HepG2 (cell line): ENCODE measurements around the gene TMEM229A. TPM values are rescaled to one million over a fixed set of nuclear protein-coding genes. Genes with fewer than 3 reads are reported as not detected.

ENCODE experiments used
- ATAC-seq: fragments of 200-7000 bp; cut with Tn5 transposase; 3 replicates; pipeline ENCODE4 v1.9.1; 2020; ENCODE audit warnings: mild to moderate bottlenecking, moderate library complexity
- BruUV-seq: library from RNA; stranded (reverse); fragments of 400-500 nt; replicated peaks from 2 replicates; lab custom pipeline; 2021; lab: Mats Ljungman, UMichigan
- CTCF ChIA-PET: fragments of 300-600 bp; formaldehyde crosslinking; extraction: SDS; loops from one replicate; lab custom pipeline; 2021; ENCODE audit warnings: low total read pairs, inconsistent platforms, low intra/inter-chr PET ratio; lab: Yijun Ruan, JAX
- POLR2A ChIA-PET: fragments of 350-600 bp; sonication (Branson Sonifier 250); formaldehyde crosslinking; loops from one replicate; lab custom pipeline; 2020; ENCODE audit warnings: antibody characterized with exemption, inconsistent platforms; lab: Yijun Ruan, JAX
- DNase-seq: peaks from one replicate; pipeline ENCODE4 v3.0.0-alpha.2; 2015; ENCODE audit warnings: low spot score
- FAIRE-seq: peaks from 3 replicates; lab custom pipeline; 2011; peaks lifted over from hg19 to GRCh38; lab: Jason Lieb, UNC
- H2AFZ ChIP-seq: one replicate; pipeline ENCODE4 v1.6.1; 2011; ENCODE audit warnings: low read length, inconsistent platforms
- H3K27ac ChIP-seq: fragments of 300-600 bp; 3 replicates; pipeline ENCODE4 v1.8.0; 2011; ENCODE audit warnings: mixed run types, mild to moderate bottlenecking, mixed read lengths, low read length, inconsistent platforms; ENCODE audit not compliant: insufficient read depth; ENCODE audit errors: extremely low read length
- H3K27me3 ChIP-seq, 2 experiments: fragments of 200-600 bp in 1 of 2; 2 replicates in 1 of 2; 3 replicates in 1 of 2; pipeline versions ENCODE4 v1.6.0 to v1.8.0; 2011; ENCODE audit warnings: low read length in 2 of 2, mild to moderate bottlenecking in 2 of 2, moderate library complexity in 2 of 2, inconsistent platforms in 1 of 2; ENCODE audit not compliant: insufficient read depth in 2 of 2, control insufficient read depth in 1 of 2
- H3K36me3 ChIP-seq, 2 experiments: fragments of 200-600 bp in 1 of 2; replicated peaks in 1 of 2; 2 replicates in 1 of 2; 3 replicates in 1 of 2; pipeline versions ENCODE4 v1.5.1 to v1.8.0; 2011; ENCODE audit warnings: low read length in 2 of 2, inconsistent platforms in 1 of 2; ENCODE audit not compliant: insufficient read depth in 2 of 2, control insufficient read depth in 1 of 2
- H3K4me1 ChIP-seq: 2 replicates; pipeline ENCODE4 v1.5.1; 2012; ENCODE audit warnings: low read length, inconsistent platforms; ENCODE audit not compliant: insufficient read depth
- H3K4me2 ChIP-seq: 2 replicates; pipeline ENCODE4 v1.6.0; 2011; ENCODE audit warnings: low read depth, low read length, inconsistent platforms
- H3K4me3 ChIP-seq, 3 experiments: fragments of 200-600 bp in 1 of 3; sonication (generic), shearing (Covaris generic) in 1 of 3; replicated peaks in 1 of 3; 2 replicates each; pipeline ENCODE4 v1.5.1; 2011 to 2016; ENCODE audit warnings: low read length in 3 of 3, inconsistent platforms in 2 of 3, low read depth in 2 of 3, mild to moderate bottlenecking in 2 of 3, control low read depth in 1 of 3, mixed read lengths in 1 of 3; ENCODE audit not compliant: insufficient read depth in 1 of 3
- H3K79me2 ChIP-seq: one replicate; pipeline ENCODE4 v1.6.1; 2011; ENCODE audit warnings: low read length, inconsistent platforms; ENCODE audit not compliant: insufficient read depth
- H3K9ac ChIP-seq: 2 replicates; pipeline ENCODE4 v1.6.0; 2011; ENCODE audit warnings: mild to moderate bottlenecking, low read depth, low read length, inconsistent platforms; ENCODE audit not compliant: insufficient read depth
- H3K9me3 ChIP-seq: 2 replicates; pipeline ENCODE4 v1.5.1; 2012; ENCODE audit warnings: mild to moderate bottlenecking, low read length
- H4K20me1 ChIP-seq: 2 replicates; pipeline ENCODE4 v1.6.0; 2011; ENCODE audit warnings: inconsistent platforms, mild to moderate bottlenecking, low read length, moderate library complexity; ENCODE audit not compliant: insufficient read depth
- BRD4 ChIP-seq: sonication (generic); formaldehyde crosslinking; IDR thresholded peaks from 2 replicates; pipeline ENCODE4 v1.4.0; 2020; ENCODE audit warnings: missing genetic modification reagents
- GLI4 ChIP-seq: sonication (generic); formaldehyde crosslinking; IDR thresholded peaks from 2 replicates; pipeline ENCODE4 v1.5.1; 2020; ENCODE audit warnings: missing genetic modification reagents, mild to moderate bottlenecking, moderate library complexity, borderline replicate concordance
- IRF9 ChIP-seq: sonication (generic); formaldehyde crosslinking; IDR thresholded peaks from 2 replicates; pipeline ENCODE4 v1.8.0; 2022; ENCODE audit warnings: missing genetic modification reagents, mild to moderate bottlenecking, borderline replicate concordance
- MAZ ChIP-seq, 2 experiments: sonication (generic) in 1 of 2; formaldehyde crosslinking in 1 of 2; IDR thresholded peaks; 2 replicates each; pipeline versions ENCODE4 v1.5.0 to v1.6.1; 2012 to 2020; ENCODE audit warnings: low read depth in 2 of 2, mild to moderate bottlenecking in 2 of 2, borderline replicate concordance in 1 of 2, improper control_type of control experiment in 1 of 2, low read length in 1 of 2, missing genetic modification reagents in 1 of 2, moderate library complexity in 1 of 2
- MNT ChIP-seq: fragments of 450-650 bp; IDR thresholded peaks from 2 replicates; pipeline ENCODE4 v1.6.1; 2016
- POGZ ChIP-seq: sonication (generic); formaldehyde crosslinking; IDR thresholded peaks from 2 replicates; pipeline ENCODE4 v1.4.0; 2020; ENCODE audit warnings: mild to moderate bottlenecking, missing genetic modification reagents
- SP140L ChIP-seq: sonication (generic); formaldehyde crosslinking; IDR thresholded peaks from 2 replicates; pipeline ENCODE4 v1.4.0; 2020; ENCODE audit warnings: missing genetic modification reagents, borderline replicate concordance
- TARDBP ChIP-seq: sonication (generic); formaldehyde crosslinking; IDR thresholded peaks from 2 replicates; pipeline ENCODE4 v1.8.0; 2022; ENCODE audit warnings: mild to moderate bottlenecking, missing genetic modification reagents
- ZMYM4 ChIP-seq: sonication (generic); formaldehyde crosslinking; IDR thresholded peaks from 2 replicates; pipeline ENCODE4 v1.8.1; 2023; ENCODE audit warnings: mild to moderate bottlenecking, missing genetic modification reagents
- ZNF251 ChIP-seq: sonication (generic); formaldehyde crosslinking; IDR thresholded peaks from 2 replicates; pipeline ENCODE4 v1.9.0; 2021; ENCODE audit warnings: mild to moderate bottlenecking, missing genetic modification reagents
- ZNF282 ChIP-seq: fragments of 450-650 bp; IDR thresholded peaks from 2 replicates; pipeline ENCODE4 v1.6.1; 2018; ENCODE audit not compliant: partially characterized antibody
- ZNF552 ChIP-seq: sonication (generic); formaldehyde crosslinking; IDR thresholded peaks from 2 replicates; pipeline ENCODE4 v1.9.0; 2022; ENCODE audit warnings: missing genetic modification reagents, mild to moderate bottlenecking, borderline replicate concordance
- ZNF761 ChIP-seq: sonication (generic); formaldehyde crosslinking; conservative IDR thresholded peaks from 2 replicates; pipeline ENCODE4 v1.4.0; 2020; ENCODE audit warnings: mild to moderate bottlenecking, missing genetic modification reagents
- ZNF83 ChIP-seq: sonication (generic); formaldehyde crosslinking; IDR thresholded peaks from 2 replicates; pipeline ENCODE4 v1.4.0; 2020; ENCODE audit warnings: missing genetic modification reagents, mild to moderate bottlenecking, borderline replicate concordance
- WGBS: methylation state at CpG from one replicate; pipeline ENCODE4 v1.1.6; 2017; ENCODE audit warnings: low lambda C conversion rate; 5-methylcytosine and 5-hydroxymethylcytosine counted together
- in situ Hi-C: cut with HindIII; loops from 2 replicates; pipeline ENCODE4 v1.10.0; 2017; ENCODE audit warnings: low pct_unique_long_range_greater_than_20kb; ENCODE audit not compliant: extremely low pct_ligation_motif_present
- intact Hi-C: fragments of 100-400 bp; cut with micrococcal nuclease; formaldehyde crosslinking; loops from one replicate; pipeline ENCODE4 v1.10.0; 2022; ENCODE audit not compliant: unreplicated experiment
- polyA plus RNA-seq, 8 experiments: library from polyadenylated mRNA; depleted of rRNA in 3 of 8; stranded (reverse) in 7 of 8; unstranded in 1 of 8; fragments of >200 nt; fragmentation: Illumina TruSeq in 4 of 8; extraction: Trizol in 4 of 8; gene quantifications; 2 replicates each; pipeline versions ENCODE4 v1.2.1 to v1.2.3, GENCODE V29; 2011 to 2016; ENCODE audit warnings: low read depth in 4 of 8, missing spikeins in 1 of 8, mixed read lengths in 1 of 8; ENCODE audit not compliant: insufficient read depth in 1 of 8
- total RNA-seq, 5 experiments: library from RNA; depleted of rRNA; stranded (reverse); fragments of >200 nt; fragmentation: Illumina TruSeq; extraction: Trizol; gene quantifications; 2 replicates each; pipeline ENCODE4 v1.2.3, GENCODE V29; 2016; ENCODE audit warnings: low read depth in 1 of 5

TMEM229A gene
- total and polyA plus RNA-seq, 2 of the 13 experiments (the other 11 are each of a cell fraction or from before 2014, with no cell fraction given), result not detected

- Histone ChIP-seq H2AFZ (no peak overlapping the region), H3K27ac (no peak overlapping the region), H3K79me2 (no peaks in the 10 kb centered on the region), H3K9ac (no peak overlapping the region), H3K9me3 (no peaks in the 10 kb centered on the region), H4K20me1 (no peaks in the 10 kb centered on the region), H3K4me1 (no peaks in the 10 kb centered on the region), H3K27me3 (no peaks in the 10 kb centered on the region), H3K4me3 (no peak overlapping the region), H3K36me3 (no peaks in the 10 kb centered on the region), H3K4me2 (no peak overlapping the region)
- CTCF ChIA-PET, result no interaction called here
- in situ Hi-C loops, result no loop called here
- no TSS peak for BruUV-seq
- POLR2A ChIA-PET, result no interaction called here
- ATAC-seq, result no peak
- TF ChIP-seq BRD4 (no peak), ZNF83 (CRISPR knock-in tag) (no peak), TARDBP (CRISPR knock-in tag) (no peak), ZNF282 (no peak), GLI4 (CRISPR knock-in tag) (no peak), SP140L (CRISPR knock-in tag) (no peak), ZMYM4 (CRISPR knock-in tag) (no peak), ZNF251 (CRISPR knock-in tag) (no peak), IRF9 (no peak), ZNF552 (CRISPR knock-in tag) (no peak), MNT (no peak), POGZ (no peak), ZNF761 (CRISPR knock-in tag) (no peak), MAZ (IDR thresholded peaks at IDR 0.05; ENCODE audit: borderline replicate concordance, low read depth, low read length) (no peak), MAZ (CRISPR knock-in tag; IDR thresholded peaks at IDR 0.05; ENCODE audit: low read depth) (no peak)
- intact Hi-C loops, result no loop called here
- no peak for FAIRE-seq
- 0% methylated on average over 1 of the region's 1 CpG for WGBS
- no peak for DNase-seq
Observed at GRCh38 chr7:124020060-124020459, 12.8 kb downstream of the TMEM229A start.
